Inflammatory macrophage (primary cell): ENCODE data around the gene RBFA.

Source experiments
- DNase-seq, 2 donors: peaks; one replicate each; pipeline ENCODE4 v3.0.0-alpha.2; 2020 to 2022

Gene RBFA

DNA sequence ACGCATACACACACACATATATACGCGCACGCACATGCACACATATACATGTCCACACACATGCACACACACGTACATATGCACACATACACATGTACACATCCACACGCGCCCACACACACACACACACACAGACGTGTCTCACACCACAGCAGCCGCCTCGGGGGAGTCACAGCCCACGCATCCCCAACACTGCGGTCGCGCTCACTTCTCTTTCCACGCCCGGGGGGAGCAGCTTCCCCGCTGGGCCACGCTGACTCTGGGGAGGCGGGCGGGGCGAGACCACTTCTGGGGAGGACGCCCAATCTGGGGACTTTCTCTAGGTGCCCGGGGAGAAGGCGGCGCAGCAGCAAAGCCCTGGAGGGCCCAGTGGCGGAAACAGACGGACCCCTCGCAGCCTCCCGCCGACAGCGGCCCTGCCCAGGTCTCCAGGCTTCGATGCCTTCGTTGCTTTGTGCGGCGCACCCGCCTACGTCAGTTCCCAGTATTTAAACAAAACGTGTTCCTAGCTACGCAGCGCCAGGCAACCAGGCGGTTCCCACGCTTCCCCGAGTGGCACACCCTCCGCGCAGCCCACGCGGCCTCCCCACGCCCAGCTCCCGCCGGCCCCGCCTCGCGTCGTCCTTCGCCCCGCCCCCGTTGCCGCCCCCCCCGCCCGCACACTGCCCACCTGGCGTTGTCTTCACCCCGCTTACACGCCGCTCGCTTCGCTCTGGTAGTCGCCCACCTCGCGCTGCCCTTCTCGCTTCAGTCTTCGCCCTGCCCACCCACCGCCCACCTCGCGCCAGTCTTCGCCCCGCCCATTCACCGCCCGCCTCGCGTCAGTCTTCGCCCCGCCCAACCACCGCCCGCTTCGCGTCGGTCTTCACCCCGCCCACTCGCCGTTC lies 810 bp upstream of the RBFA start:
- DNase-seq, result peak; percentile 87 to 89

DNA sequence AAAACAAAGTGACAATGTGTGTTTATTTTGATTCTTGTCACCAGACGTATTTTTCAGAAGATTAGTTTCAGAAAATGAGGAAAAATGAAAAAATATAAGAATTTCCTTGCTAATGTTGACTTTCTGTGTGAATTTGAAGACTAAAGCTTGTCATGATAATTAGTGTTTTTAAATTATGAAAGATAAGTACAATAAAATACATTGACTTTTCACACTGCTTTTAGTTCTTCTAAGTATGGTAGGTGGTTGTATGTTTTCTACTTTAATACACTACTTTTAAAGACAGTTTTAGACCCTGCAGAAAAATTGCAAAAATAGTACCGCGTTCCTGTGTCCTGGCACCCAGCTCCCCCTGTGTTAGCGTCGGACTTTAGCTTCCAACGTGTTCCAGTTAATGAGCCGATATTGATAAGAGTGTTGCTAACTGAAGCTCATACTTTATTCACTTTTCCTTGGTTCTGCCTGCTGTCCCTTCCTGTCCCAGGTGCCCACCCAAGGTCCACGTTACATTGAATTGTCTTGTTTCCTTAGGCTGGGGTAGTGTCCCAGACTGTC lies 695 bp downstream of the RBFA start:
- DNase-seq, result no peak

DNA sequence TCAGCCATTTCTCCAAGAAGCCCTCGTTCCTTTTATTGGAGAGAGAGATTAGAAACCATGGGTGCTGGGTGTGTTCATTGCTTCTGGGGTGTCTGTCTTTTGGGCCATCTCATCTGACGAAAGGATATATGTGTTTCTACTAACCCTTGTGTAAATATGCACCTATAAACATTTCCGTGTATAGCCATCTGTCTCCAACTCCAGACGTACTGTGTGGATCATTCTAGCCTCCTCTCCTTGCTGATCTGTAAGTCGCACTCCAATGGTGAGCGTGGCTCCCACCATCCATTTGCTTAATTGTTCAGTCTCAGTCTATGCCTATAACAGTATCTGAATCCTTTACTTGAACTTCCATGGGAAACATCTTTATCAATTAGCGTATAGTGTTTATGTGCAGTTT lies 1.8 kb downstream of the RBFA start:
- no peak for DNase-seq

DNA sequence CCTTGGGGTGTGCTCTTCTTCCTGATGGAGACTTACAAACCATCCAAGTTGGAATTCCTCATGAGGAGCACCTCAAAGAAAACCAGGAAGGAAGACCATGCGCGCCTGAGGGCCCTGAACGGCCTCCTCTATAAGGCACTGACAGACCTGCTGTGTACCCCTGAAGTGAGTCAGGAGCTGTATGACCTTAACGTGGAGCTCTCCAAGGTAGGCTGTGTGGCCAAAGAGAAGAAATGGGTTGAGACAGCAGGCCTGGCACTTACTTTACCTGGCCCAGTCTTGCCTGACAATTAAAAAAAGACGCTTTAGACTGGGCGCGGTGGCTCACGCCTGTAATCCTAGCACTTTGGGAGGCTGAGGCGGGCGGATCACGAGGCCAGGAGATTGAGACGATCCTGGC lies 3.1 kb downstream of the RBFA start:
- DNase-seq, result no peak

DNA sequence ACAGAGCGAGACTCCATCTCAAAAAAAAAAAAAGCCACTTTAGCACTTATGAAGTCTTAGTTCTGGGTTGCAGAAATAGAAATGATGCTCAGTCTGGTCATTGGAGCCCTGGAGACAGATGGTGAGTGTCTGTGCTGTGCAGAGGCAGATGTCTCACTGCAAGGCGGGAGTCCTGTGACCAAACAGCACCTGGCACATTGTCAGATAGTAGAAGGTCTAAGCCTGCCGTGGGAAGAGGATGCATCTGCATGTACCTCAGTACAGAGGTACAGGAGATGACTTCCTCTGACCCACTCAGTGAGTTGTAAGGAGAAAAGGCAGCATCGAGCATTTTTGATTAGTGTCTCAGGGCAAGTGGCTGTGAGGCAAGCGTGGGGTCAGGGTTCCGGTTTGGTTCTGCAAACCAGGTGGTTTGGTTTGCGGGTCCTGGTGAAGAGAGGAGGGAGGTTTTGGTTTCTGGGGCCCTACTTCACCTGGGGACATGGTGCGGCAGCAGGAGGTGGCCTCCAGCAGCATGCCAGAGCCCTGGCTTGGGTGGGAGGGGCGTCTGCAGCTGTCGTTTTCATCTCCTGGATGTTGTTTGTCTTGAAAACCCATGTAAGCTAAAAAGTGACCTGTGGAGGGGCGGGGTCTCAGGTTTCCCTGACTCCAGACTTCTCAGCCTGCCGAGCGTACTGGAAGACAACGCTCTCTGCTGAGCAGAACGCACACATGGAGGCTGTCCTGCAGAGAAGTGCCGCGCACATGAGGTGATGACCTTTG lies 3.8 kb downstream of the RBFA start:
- DNase-seq, result no peak

DNA sequence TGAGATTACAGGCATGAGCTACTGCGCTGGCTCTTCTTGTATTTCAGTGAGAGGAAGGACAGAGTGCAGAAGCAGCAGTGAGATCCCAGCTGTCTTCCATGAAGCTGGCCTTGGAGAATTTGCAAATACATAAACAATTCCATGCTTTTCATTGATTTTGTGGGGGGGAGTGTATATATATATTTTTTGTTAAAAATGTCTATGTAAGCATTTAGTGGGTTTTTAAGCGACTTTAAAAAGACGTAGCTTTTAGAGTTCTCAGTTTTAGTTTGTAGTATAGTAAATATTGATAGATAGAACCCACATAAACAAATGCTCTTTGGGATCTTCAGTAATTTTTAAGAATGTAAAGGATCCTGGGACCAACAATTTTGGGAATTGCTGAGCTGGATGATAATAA lies 6.3 kb downstream of the RBFA start:
- no peak for DNase-seq

DNA sequence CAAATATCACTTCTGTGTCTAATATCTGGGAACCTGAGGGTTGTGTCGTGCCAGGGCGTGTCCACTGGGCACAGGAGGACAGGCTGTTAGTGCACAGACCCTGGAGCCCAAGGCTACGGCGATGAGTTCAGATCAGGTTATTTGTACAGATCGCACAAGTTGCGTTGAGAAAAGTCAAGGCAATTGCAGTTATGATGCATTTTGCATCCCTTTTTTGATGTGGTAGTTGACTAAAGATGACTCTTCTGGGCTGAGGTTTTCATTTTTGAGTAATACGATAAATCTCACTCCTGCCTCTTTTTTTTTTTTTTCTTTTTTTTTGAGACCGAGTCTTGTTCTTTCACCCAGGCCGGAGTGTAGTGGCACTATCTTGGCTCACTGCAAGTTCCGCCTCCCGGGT lies 7.2 kb downstream of the RBFA start:
- DNase-seq, result no peak

DNA sequence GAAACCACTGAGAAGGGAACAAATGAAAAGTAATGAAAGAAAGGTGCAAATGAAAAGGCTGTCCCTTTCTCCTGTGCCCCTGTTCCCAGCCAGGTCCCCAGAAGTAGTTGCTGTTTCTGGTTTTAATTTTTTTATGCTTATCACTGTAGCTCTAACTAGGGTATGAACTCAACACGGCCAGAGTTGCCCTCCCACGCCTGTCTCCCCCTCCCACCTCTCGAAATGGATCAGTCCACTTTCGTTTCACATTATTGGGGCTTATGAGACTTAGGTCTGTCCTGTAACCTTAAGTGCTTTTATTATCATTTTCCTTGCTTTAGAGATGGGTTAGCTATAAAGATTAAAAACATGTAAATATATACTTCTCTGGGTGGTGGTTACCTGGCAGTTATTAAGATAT lies 8.6 kb downstream of the RBFA start:
- no peak for DNase-seq

DNA sequence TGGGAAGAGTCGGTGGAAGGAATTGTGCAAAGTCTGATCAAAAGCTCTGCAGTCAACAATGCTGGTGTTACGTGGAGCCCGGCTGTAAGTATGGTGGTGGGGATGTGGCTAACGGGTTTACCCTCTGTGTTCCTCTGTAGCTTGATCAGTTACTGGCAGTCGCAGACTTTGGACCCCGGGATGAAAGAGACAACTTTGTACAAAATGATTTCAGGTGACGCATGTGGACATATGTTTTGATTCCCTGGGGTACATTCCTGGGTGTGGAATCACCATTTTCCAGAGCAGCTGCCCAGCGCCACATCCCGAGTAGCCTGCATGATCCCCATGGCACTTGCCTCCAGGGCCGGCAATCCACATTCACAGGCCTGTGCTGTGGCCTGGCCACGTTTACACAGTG lies 9.8 kb downstream of the RBFA start:
- DNase-seq, result no peak

DNA sequence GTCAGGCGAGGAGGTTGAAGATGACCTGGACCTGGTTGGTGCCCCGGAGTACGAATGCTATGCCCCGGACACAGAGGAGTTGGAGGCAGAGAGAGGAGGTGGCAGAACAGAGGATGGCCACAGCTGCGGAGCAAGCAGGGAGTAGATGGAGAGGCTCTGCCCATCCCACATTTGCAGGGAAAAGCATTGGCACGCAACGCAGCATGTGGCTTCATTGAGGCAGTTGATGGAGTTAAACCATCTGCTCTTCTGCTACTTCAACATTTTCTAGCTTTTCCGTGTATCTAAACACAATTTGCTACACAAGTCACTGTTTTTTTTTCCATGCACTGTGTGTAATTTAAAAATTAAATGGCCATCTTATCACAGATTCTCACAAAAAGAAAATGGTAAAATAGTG lies 11.8 kb downstream of the RBFA start:
- no peak for DNase-seq

DNA sequence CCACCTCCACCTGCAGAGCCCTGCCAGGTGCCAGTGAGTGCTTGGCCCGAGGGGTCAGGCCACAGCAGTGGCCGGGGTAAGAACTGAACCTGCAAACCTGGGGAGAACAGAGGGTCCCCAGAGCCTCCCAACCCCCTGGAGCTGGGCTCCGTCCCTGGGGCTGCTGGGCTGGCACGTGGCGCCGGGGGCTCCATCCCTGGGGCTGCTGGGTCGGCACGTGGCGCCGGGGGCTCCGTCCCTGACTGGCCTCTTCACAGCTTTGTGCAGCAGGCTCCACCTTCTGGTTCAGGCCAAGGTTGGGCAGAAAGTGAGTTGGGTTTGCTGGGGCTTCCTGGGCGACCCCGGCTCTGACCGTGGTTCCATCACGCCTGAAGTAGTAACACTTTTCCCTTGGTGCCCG lies 12.2 kb downstream of the RBFA start:
- DNase-seq, result no peak

DNA sequence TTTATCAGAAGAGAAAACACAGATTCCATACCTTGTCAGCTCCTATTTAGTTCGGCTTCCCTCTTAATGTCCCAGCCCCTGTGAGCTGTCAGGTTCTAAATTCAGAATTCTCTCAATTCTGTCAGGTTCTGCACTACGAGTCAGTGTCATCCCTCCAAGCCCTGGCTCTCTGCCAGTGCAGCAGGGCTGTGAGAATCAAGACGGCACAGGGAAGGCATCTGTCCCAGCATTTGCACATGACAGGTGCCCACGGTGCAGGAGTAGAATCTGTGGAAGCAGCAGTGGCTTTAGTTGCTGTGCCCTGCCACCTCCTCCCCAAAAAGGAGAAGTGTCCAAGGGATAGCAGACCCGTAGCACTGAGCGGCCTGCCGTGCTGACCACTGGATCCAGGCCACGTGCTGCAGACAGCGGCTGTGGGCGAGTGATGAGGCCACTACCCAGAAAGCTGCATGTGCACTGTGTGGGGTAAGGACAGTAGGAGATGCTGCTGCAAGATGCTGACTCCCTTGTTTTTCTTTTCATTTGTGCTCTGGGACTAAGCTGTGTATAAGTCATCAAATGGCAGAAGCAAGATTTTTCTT lies 12.8 kb downstream of the RBFA start:
- DNase-seq, result peak in 1 of 2 donors; percentile 0

DNA sequence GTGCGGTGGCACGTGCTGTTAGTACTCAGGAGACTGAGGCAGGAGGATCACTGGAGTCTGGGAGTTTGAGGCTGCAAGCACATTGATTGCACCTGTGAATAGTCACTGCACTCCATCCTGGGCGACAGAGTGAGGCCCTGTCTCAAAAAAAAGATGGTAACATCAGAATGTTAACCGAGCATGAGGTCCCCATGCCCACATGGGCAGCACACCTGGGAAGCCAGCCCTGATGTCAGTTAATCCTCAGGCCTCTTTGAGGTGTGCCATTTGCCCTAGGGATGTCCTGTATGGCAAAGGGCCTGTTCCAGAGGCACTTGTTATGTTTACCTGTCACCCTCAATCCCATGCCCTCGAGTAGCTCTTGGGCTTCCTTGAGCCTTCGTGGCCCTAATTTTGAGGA lies 16.6 kb downstream of the RBFA start:
- DNase-seq, result no peak

DNA sequence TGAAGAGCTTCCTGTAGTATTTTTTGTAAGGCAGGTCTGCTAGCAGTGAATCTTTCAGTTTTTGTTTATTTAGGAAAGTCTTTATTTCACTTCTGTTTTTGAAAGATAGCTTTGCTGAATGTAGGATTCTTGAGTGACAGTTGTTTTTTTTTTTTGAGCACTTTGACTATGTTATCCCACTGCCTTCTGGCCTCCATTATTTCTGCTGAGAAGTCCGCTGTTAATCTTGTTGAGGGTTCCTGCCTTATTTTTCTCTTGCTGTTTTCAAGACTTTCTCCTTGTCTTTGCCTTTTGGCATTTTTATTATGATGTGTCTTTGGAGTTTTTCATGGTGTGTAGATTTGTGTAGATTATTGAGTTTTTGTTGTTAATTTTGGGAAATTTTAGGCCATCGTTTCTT lies 21.9 kb downstream of the RBFA start:
- DNase-seq, result no peak

DNA sequence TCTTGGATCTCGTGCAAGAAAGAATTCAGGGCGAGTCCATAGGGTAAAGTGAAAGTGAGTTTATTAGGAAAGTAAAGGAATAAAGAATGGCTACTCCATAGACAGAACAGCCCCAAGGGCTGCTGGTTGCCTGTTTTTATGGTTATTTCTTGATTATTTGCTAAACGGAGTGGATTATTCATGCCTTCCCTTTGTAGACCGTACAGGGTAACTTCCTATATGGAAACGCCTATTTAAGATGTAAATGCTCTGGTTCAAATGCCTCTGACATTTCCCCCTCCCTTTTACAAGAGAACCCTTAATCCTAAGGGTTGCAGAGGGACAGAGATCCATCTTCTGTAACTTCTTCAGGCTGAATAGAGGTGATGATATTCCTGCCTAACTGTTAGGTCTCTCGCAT lies 25.7 kb downstream of the RBFA start:
- no peak for DNase-seq

DNA sequence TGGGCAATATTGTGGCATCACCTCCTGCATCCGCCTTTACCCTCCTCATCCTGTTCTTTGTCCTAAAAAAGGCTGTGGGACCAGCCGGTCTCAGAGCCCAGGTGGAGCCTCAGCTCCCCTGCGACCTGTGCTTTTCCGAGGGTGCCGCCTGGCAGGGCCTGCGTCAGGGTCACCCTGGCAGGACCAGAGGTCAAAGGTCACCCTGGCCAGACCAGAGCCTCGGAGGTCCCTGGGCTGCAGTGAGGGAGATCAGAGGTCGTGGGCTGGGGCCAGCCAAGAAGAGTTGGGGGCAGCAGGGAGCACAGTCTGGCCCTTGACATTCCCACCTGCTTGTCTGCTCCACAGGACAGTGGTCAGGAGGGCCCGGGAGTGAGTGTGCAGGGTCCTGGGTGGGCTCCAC lies 31.5 kb downstream of the RBFA start:
- no peak for DNase-seq

DNA sequence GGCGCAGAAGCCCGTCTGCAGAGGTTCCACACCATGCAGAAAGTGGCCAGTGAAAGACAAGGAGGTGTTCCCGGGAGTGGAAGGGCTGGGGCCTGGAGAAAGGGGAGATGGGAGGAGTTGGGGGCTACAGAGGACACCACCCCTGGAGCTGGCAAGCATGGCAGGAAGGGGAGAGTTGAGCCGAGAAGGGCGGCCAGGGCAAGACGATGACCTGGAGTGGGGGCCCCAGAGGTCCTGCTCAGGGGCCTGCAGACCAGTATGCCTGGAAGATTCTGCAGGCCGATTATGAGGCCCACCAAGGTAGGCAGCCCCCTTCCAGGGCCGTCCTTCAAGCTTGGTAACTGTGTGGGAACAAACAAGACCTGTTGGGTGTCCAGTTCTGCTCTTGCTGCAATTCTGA lies 33.1 kb downstream of the RBFA start:
- no peak for DNase-seq

DNA sequence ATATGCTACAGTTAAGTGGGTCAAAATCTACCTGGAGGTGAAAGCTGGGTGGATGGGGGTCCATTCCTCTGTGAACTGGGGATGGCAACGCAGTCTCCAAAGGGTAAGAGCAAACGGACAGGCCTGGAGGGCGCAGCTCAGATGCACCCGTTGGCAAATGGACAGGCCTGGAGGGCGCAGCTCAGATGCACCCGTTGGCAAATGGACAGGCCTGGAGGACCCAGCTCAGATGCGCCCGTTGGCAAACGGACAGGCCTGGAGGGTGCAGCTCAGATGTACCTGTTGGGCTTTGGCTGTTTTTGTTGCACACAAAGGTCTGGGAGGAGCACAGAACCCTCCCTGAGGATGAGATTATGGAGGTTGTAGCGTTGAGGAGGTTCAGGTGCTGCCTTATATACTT lies 33.7 kb downstream of the RBFA start:
- DNase-seq, result no peak

DNA sequence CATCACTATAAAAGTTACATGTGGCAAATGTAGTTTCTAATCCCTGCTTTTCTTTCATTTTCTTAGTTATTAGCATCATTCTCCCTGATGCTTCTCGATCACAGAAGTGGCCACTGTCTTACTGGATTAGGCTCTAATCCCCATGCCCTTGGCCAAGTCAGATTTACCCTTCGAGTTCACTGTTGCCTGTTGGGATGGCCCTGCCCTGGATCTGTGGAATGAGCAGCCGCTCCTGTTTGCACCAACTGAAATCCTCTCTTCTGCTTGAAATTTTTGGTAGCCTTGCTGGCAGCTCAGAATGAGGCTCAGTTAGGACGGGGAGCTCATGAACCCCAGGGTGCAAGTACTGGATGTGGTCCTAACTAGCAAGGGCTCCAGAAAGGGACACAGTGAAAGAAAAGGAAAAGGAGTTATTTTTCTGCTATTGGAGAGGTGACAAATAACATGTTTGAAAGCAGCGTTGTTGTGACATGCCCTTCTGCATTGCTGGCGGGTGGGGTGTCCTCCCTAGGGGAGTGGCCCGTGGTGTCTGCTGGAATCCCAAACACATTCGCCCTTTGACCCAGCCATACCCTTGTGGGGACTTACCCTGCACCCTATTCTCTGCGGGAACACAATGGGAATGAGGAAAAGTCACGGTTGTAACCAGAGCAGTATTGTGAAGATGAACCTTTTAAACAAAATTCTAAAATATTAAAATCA lies 34.5 kb downstream of the RBFA start:
- no peak for DNase-seq

DNA sequence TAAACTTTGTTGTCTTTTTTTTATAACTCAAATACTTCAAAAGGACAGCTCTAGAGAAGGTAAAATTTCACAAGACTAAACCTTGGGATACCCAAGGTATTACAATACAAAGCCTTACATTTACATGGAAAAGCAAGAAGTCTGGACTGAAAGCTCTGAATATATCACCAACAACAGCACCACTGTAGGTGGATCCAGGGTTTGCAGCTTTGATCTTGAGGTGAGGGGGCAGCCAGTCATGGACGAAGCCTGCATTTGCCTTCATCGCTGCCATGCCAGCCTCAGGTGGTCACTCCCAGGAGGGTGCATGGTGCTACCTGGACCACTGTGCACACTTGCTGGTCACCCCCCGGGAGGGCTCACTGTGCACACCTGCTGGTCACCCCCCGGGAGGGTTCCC lies 36.6 kb downstream of the RBFA start:
- no peak for DNase-seq

DNA sequence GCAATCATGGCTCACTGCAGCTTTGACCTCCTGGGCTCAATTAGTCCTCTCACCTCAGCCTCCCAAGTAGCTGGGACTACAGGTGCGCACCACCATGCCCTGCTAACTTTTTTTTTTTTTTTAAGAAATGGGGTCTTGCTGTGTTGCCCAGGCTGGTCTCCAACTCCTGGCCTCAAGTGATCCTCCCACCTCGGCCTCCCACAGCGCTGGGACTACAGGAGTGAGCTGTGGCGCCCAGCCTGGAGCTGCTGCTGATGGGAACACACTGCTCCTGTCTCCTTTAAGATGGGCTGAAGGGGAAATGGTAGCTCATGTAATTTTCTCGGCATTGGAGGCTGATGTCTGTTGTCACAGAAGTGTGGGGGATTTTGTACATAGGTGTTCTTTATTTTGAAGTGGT lies 39.9 kb downstream of the RBFA start:
- no peak for DNase-seq

DNA sequence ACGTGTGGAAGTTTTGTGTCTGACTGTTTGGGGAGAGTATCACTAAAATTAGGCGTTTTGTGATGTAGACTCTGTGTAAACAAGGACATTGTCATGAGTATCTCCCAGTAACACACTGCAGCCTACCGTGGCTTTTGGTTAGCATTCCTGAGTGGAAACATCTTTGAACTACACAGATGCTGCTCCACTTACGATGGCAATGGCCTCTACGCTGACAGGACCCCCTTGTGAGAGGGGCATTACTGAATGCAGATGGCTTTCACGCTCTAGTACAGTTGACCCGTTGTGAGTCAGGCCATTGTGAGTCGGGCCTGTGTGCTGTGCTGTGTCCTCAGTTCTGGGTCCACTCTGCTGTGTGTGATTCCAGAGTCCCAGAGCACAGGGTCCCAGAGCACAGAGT lies 40.5 kb downstream of the RBFA start:
- DNase-seq, result no peak

DNA sequence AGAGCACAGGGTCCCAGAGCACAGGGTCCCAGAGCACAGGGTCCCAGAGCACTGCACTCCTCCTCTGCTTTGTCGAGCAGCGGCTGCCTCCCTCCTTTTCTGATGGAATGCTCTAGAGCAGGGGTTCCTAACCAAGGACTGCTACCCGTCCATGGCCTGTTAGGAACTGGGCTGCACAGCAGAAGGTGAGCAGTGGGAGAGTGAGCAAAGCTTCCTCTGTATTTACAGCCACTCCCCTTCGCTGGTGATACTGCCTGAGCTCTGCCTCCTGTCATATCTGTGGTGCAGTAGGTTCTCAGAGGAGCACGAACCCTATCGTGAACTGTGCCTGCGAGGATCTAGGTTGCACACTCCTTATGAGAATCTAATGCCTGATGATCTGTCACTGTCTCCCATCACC lies 41.7 kb downstream of the RBFA start:
- DNase-seq, result no peak
